H1 (cell line): Measurements from ENCODE around the gene APOBEC3F. TPM values are rescaled to one million over a fixed set of nuclear protein-coding genes. Genes with fewer than 3 reads are reported as not detected.

Experiments used
- SP1 ChIP-seq: IDR thresholded peaks from 2 replicates; pipeline ENCODE4 v1.6.1; 2011; ENCODE audit warnings: low read depth, low read length
- polyA plus RNA-seq, 7 experiments: library from polyadenylated mRNA; depleted of rRNA in 3 of 7; stranded (reverse) in 5 of 7; unstranded in 2 of 7; fragments of >200 nt in 5 of 7; fragments of 200-250 nt in 2 of 7; gene quantifications; 1 replicate in 5 of 7; 2 replicates in 1 of 7; 4 replicates in 1 of 7; pipeline versions ENCODE4 v1.2.1 to v1.2.3, GENCODE V29; 2011 to 2013; ENCODE audit warnings: missing spikeins in 2 of 7, mixed read lengths in 2 of 7
- total RNA-seq: library from RNA; stranded (reverse); fragmentation: NEBNext Ultra II Directional; extraction: Animal tissue kit (Norgen Biotek cat#: 25700); gene quantifications from 2 replicates; pipeline ENCODE4 v1.2.1, GENCODE V29; 2021

APOBEC3F gene
- total and polyA plus RNA-seq, 2 of the 8 experiments (the other 6 are each of a cell fraction or from before 2014, with no cell fraction given): 4.0 to 7.3 TPM

- peak; percentile 26; the same call in 1 of the 2 replicates for TF ChIP-seq SP1
These were observed 37.5 kb upstream of the APOBEC3F start (continued) for GRCh38 chr22:39003165-39003638.
